ENCODE results near the gene HOXB3.

HOXB3 gene

DNA sequence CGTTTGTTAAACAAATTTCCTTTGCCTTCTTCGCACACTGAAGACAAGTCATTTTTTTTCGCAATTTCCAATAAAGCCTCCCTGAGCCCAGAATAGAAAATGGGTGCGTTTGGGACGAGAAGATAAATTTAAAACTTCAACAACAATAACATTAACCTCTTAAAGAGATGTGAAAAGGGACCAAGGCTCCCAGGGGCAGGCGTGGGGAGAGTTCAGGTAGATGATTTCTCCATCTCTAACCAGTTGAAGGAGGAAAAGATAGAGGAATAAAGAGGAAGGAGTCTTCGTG is 10.6 kb downstream of the HOXB3 start:
- no peak for DNase-seq (ENCODE audit: low read depth)
- H3K4me3 ChIP-seq (ENCODE audit: low read length): no peak overlapping the region
- TF ChIP-seq CTCF (IDR thresholded peaks at IDR 0.05; ENCODE audit: insufficient read depth, low read depth, low read length, missing control alignments): no peak

- H3K4me3 ChIP-seq (ENCODE audit: low read length): peak overlapping the region; percentile 16
- DNase-seq (ENCODE audit: low read depth): no peak
- no peak for TF ChIP-seq CTCF (IDR thresholded peaks at IDR 0.05; ENCODE audit: insufficient read depth, low read depth, low read length, missing control alignments)
These were observed 11.2 kb downstream of the HOXB3 start for GRCh38 chr17:48578616-48579470.

- no peak for DNase-seq (ENCODE audit: low read depth)
- no peak for TF ChIP-seq CTCF (IDR thresholded peaks at IDR 0.05; ENCODE audit: insufficient read depth, low read depth, low read length, missing control alignments)
- peak within 1 kb of the TSS; percentile 22 for H3K4me3 ChIP-seq (ENCODE audit: low read length)
These were observed 12.0 kb downstream of the HOXB3 start, which contains the start of gene HOXB4 for GRCh38 chr17:48577946-48578615. TSS of gene HOXB4 (minus strand) at chr17:48578350. CDS start at chr17:48578319, 31 bp downstream.

GRCh38 chr17:48577330-48577945 is 12.6 kb downstream of the HOXB3 start:
- no peak for TF ChIP-seq CTCF (IDR thresholded peaks at IDR 0.05; ENCODE audit: insufficient read depth, low read depth, low read length, missing control alignments)
- H3K4me3 ChIP-seq (ENCODE audit: low read length): peak overlapping the region; percentile 18
- no peak for DNase-seq (ENCODE audit: low read depth)

DNA sequence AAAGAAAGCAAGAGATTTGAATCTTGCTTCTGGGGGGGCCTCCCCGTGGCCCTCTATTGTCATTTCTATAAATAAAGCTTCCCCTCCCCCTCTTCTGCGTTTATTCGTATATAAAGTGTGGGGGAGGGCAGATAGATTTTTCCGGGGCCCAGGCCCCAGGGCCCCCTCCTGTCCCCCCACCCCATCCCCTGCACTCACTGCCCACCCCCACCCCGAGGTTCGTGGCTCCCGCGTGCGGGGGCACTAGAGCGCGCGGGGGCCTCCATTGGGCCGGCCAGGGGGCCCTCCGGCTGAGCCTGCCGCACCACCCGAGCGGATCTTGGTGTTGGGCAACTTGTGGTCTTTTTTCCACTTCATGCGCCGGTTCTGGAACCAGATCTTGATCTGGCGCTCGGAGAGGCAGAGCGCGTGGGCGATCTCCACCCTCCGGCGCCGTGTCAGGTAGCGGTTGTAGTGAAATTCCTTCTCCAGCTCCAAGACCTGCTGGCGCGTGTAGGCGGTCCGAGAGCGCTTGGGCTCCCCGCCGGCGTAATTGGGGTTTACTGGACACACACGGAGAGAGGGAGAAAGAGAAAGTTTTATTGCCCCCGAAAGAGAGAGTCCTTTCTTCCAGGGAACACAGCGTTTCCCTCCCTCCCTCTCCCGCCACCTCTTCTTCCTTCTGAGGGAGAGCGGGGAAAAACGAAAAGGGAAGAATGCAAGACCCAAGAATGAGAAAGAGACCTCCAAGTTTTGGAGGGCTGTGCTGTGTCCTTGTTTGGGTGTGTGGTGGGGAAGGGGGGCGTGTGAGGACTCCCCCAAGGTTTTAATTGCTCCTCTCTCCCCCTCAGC is 13.3 kb downstream of the HOXB3 start:
- no peak overlapping the region for H3K4me3 ChIP-seq (ENCODE audit: low read length)
- no peak for TF ChIP-seq CTCF (IDR thresholded peaks at IDR 0.05; ENCODE audit: insufficient read depth, low read depth, low read length, missing control alignments)
- peak; percentile 40 for DNase-seq (ENCODE audit: low read depth)

GRCh38 chr17:48575673-48576478 is 14.2 kb downstream of the HOXB3 start:
- no peak overlapping the region for H3K4me3 ChIP-seq (ENCODE audit: low read length)

More at GRCh38 chr17:48575673-48576478, 14.2 kb downstream of the HOXB3 start:
- TF ChIP-seq CTCF (IDR thresholded peaks at IDR 0.05; ENCODE audit: insufficient read depth, low read depth, low read length, missing control alignments): no peak
- no peak for DNase-seq (ENCODE audit: low read depth)

Data from epithelial cell of esophagus (primary cell).